Ishikawa (cell line): Measurements from ENCODE around the gene PDE6A.

Experiments used
- CEBPB ChIP-seq: IDR thresholded peaks from 2 replicates; pipeline ENCODE4 v1.6.1; 2012
- CREB1 ChIP-seq: IDR thresholded peaks from 2 replicates; pipeline ENCODE4 v1.6.1; 2012; ENCODE audit warnings: low read depth
- EGR1 ChIP-seq: IDR thresholded peaks from 2 replicates; pipeline ENCODE4 v1.6.1; 2012
- EP300 ChIP-seq: IDR thresholded peaks from 2 replicates; pipeline ENCODE4 v1.6.1; 2012; ENCODE audit warnings: borderline replicate concordance
- FOXM1 ChIP-seq: IDR thresholded peaks from 2 replicates; pipeline ENCODE4 v1.6.1; 2012; ENCODE audit warnings: low read depth, borderline replicate concordance
- MAX ChIP-seq: IDR thresholded peaks from 2 replicates; pipeline ENCODE4 v1.6.1; 2012
- NFIC ChIP-seq: IDR thresholded peaks from 2 replicates; pipeline ENCODE4 v1.6.1; 2012
- RAD21 ChIP-seq: IDR thresholded peaks from 2 replicates; pipeline ENCODE4 v1.6.1; 2012; ENCODE audit warnings: low read depth
- REST ChIP-seq: IDR thresholded peaks from 2 replicates; pipeline ENCODE4 v1.6.1; 2012; ENCODE audit warnings: low read depth, mild to moderate bottlenecking
- TAF1 ChIP-seq: IDR thresholded peaks from 2 replicates; pipeline ENCODE4 v1.6.1; 2012; ENCODE audit warnings: low read depth, mild to moderate bottlenecking
- TCF12 ChIP-seq: IDR thresholded peaks from 2 replicates; pipeline ENCODE4 v1.6.1; 2012; ENCODE audit warnings: low read depth
- TEAD4 ChIP-seq: IDR thresholded peaks from 2 replicates; pipeline ENCODE4 v1.6.1; 2012
- USF1 ChIP-seq: IDR thresholded peaks from 2 replicates; pipeline ENCODE4 v1.6.1; 2012
- YY1 ChIP-seq: IDR thresholded peaks from 2 replicates; pipeline ENCODE4 v1.6.1; 2012; ENCODE audit warnings: low read depth
- ZBTB7A ChIP-seq: IDR thresholded peaks from 2 replicates; pipeline ENCODE4 v1.6.1; 2012; ENCODE audit warnings: low read depth

The PDE6A gene

GRCh38 chr5:149921597-149921996 is 23.0 kb downstream of the PDE6A start:
- TF ChIP-seq TAF1: no peak
- TF ChIP-seq CREB1: no peak
- TF ChIP-seq TCF12: no peak
- TF ChIP-seq MAX: no peak
- TF ChIP-seq TEAD4: no peak
- TF ChIP-seq EP300: no peak
- TF ChIP-seq USF1: no peak
- no peak for TF ChIP-seq RAD21
- TF ChIP-seq NFIC: no peak
- no peak for TF ChIP-seq CEBPB
- TF ChIP-seq FOXM1: no peak
- TF ChIP-seq ZBTB7A: no peak
- no peak for TF ChIP-seq REST
- TF ChIP-seq YY1: no peak

- TF ChIP-seq MAX (no peak), TEAD4 (no peak), TAF1 (no peak), CEBPB (no peak), TCF12 (no peak), RAD21 (no peak), EGR1 (no peak), ZBTB7A (no peak)
Observed at GRCh38 chr5:149917073-149917676, 27.4 kb downstream of the PDE6A start.

- no peak for TF ChIP-seq REST
- no peak for TF ChIP-seq NFIC
- TF ChIP-seq MAX: 0 out of 2 replicates have a peak, but pooled peaks have one; percentile 34
- TF ChIP-seq EGR1: no peak
- TF ChIP-seq YY1: no peak
- TF ChIP-seq TAF1: 0 out of 2 replicates have a peak, but pooled peaks have one; percentile 4
- TF ChIP-seq CREB1: no peak
- no peak for TF ChIP-seq CEBPB
- TF ChIP-seq ZBTB7A: no peak
- no peak for TF ChIP-seq RAD21
- TF ChIP-seq TCF12: 0 out of 2 replicates have a peak, but pooled peaks have one; percentile 19
- peak; percentile 73; the same call in 1 of the 2 replicates for TF ChIP-seq EP300
- no peak for TF ChIP-seq FOXM1
- peak; percentile 79; the same call in 1 of the 2 replicates for TF ChIP-seq TEAD4
- peak; percentile 49; the same call in 1 of the 2 replicates for TF ChIP-seq USF1
Observed at GRCh38 chr5:149916334-149917072, 28.1 kb downstream of the PDE6A start.

GRCh38 chr5:149915392-149916260 is 29.0 kb downstream of the PDE6A start:
- TF ChIP-seq RAD21: peak; percentile 17; the same call in 1 of the 2 replicates
- peak; percentile 91 for TF ChIP-seq TEAD4
- TF ChIP-seq EGR1: no peak
- TF ChIP-seq USF1: peak; percentile 69
- peak; percentile 82 for TF ChIP-seq CEBPB
- no peak for TF ChIP-seq YY1
- TF ChIP-seq TCF12: peak; percentile 93
- peak; percentile 89 for TF ChIP-seq EP300
- peak; percentile 69; the same call in 1 of the 2 replicates for TF ChIP-seq NFIC
- TF ChIP-seq ZBTB7A: peak; percentile 38; the same call in 1 of the 2 replicates
- TF ChIP-seq FOXM1: peak; percentile 56; the same call in 1 of the 2 replicates
- no peak for TF ChIP-seq CREB1
- peak; percentile 17; the same call in 1 of the 2 replicates for TF ChIP-seq MAX
